Transverse colon (tissue), 4 donors: Measurements from ENCODE around the gene SNTG2.

Source experiments
- CTCF ChIP-seq, 5 experiments: fragments of 200-600 bp in 3 of 5; fragments of 450-650 bp in 2 of 5; sonication (generic) in 3 of 5; IDR thresholded peaks; 1 replicate in 2 of 5; 2 replicates in 3 of 5; pipeline ENCODE4 v1.5.1; 2016 to 2017; ENCODE audit warnings: antibody characterized with exemption in 5 of 5, inconsistent platforms in 3 of 5, mild to moderate bottlenecking in 2 of 5, moderate library complexity in 1 of 5
- EP300 ChIP-seq: sonication (generic); formaldehyde crosslinking; IDR thresholded peaks from one replicate; pipeline ENCODE4 v1.6.1; 2017; ENCODE audit warnings: antibody characterized with exemption, low read depth
- POLR2A ChIP-seq: fragments of 450-650 bp; IDR thresholded peaks from one replicate; pipeline ENCODE4 v1.6.1; 2016; ENCODE audit warnings: antibody characterized with exemption, mild to moderate bottlenecking, moderate library complexity
- POLR2AphosphoS5 ChIP-seq, 3 donors: sonication (generic); formaldehyde crosslinking; IDR thresholded peaks; one replicate each; pipeline ENCODE4 v1.6.1; 2016; ENCODE audit warnings: antibody characterized with exemption in 3 of 3

GRCh38 chr2:1104364-1104763 lies 153.7 kb downstream of the SNTG2 start:
- TF ChIP-seq CTCF (IDR thresholded peaks at IDR 0.05) (no peak), POLR2A (no peak), POLR2AphosphoS5 (IDR thresholded peaks at IDR 0.05) (no peak), EP300 (no peak)
